Measurements from ENCODE around the gene DUSP28. TPM values are rescaled to one million over a fixed set of nuclear protein-coding genes. Genes with fewer than 3 reads are reported as not detected.

The DUSP28 gene
- total and polyA plus RNA-seq, 2 experiments from 2014 or later = 2.7 to 4.3 TPM

- Histone ChIP-seq H4K20me1 (replicated peaks; ENCODE audit: insufficient read depth) (no peaks in the 10 kb centered on the region; the same call in 1 of the 2 replicates), H3K36me3 (ENCODE audit: insufficient read depth) (no peaks in the 10 kb centered on the region), H3K4me3 (no peak overlapping the region), H3K79me2 (replicated peaks; ENCODE audit: insufficient read depth) (no peaks in the 10 kb centered on the region), H3K4me2 (no peak overlapping the region), H3K27ac (ENCODE audit: low read depth) (no peak overlapping the region), H3K27me3 (ENCODE audit: insufficient read depth) (peaks cover 16% of the 10 kb centered on the region), H3K4me1 (ENCODE audit: insufficient read depth) (0 out of 2 replicates have a peak, but pooled peaks cover 3% of the 10 kb centered on the region), H3F3A (replicated peaks; ENCODE audit: low read depth) (no peaks in the 10 kb centered on the region), H2AFZ (no peak overlapping the region), H3K9me2 (ENCODE audit: insufficient read depth) (no peaks in the 10 kb centered on the region)
- no peak overlapping the region for H3K27ac Mint-ChIP-seq
- H3K36me3 Mint-ChIP-seq (ENCODE audit: low read depth) = no peaks in the 10 kb centered on the region
- no peak overlapping the region for H3K4me3 Mint-ChIP-seq
- no peaks in the 10 kb centered on the region for H3K9me3 Mint-ChIP-seq
- DNase-seq (ENCODE audit: low spot score) = no peak
- H3K27me3 Mint-ChIP-seq (ENCODE audit: insufficient read depth, low read depth, poor library complexity) = peaks cover 20% of the 10 kb centered on the region
- no peak for TF ChIP-seq CTCF (conservative IDR thresholded peaks at IDR 0.05; ENCODE audit: low read depth in 2 of 2)
- no peak for TF ChIP-seq JUNB (IDR thresholded peaks at IDR 0.05; ENCODE audit: unreplicated experiment)
- TF ChIP-seq EZH2 (IDR thresholded peaks at IDR 0.05; ENCODE audit: low read depth, unreplicated experiment) = no peak
- TF ChIP-seq ZNF462 (CRISPR knock-in tag; IDR thresholded peaks at IDR 0.05) = no peak
- no peak for TF ChIP-seq ZNF114 (CRISPR knock-in tag; IDR thresholded peaks at IDR 0.05)
- no peak for TF ChIP-seq STAT1 (IDR thresholded peaks at IDR 0.05; ENCODE audit: unreplicated experiment)
- TF ChIP-seq EZH2phosphoT487 (IDR thresholded peaks at IDR 0.05; ENCODE audit: unreplicated experiment) = no peak
- no peak for TF ChIP-seq CREB1 (CRISPR knock-in tag; IDR thresholded peaks at IDR 0.05; ENCODE audit: low read depth)
- no peak for TF ChIP-seq ETS1 (IDR thresholded peaks at IDR 0.05)
- no peak for TF ChIP-seq NANOG (IDR thresholded peaks at IDR 0.05; ENCODE audit: borderline replicate concordance)
- no peak for TF ChIP-seq REST (IDR thresholded peaks at IDR 0.05; ENCODE audit: unreplicated experiment)
- no peak for TF ChIP-seq ZNF331 (CRISPR knock-in tag; IDR thresholded peaks at IDR 0.05; ENCODE audit: low read depth)
- no peak for TF ChIP-seq POLR2AphosphoS5 (IDR thresholded peaks at IDR 0.05; ENCODE audit: low read depth)
- 0 out of 3 replicates have a peak, but pooled peaks cover 2% of the 10 kb centered on the region for H3K4me1 Mint-ChIP-seq
- no peak for ATAC-seq
Observed at GRCh38 chr2:240573516-240574385, 13.6 kb downstream of the DUSP28 start.

All from GM23338 (cell line).